Measurements from ENCODE around the gene KRTAP2-4.
"Not testable (repeated sequence)": the region's sequence is repeated elsewhere in the genome, so short reads cannot be mapped to it uniquely, and the experiment has no call there.

The KRTAP2-4 gene

DNA sequence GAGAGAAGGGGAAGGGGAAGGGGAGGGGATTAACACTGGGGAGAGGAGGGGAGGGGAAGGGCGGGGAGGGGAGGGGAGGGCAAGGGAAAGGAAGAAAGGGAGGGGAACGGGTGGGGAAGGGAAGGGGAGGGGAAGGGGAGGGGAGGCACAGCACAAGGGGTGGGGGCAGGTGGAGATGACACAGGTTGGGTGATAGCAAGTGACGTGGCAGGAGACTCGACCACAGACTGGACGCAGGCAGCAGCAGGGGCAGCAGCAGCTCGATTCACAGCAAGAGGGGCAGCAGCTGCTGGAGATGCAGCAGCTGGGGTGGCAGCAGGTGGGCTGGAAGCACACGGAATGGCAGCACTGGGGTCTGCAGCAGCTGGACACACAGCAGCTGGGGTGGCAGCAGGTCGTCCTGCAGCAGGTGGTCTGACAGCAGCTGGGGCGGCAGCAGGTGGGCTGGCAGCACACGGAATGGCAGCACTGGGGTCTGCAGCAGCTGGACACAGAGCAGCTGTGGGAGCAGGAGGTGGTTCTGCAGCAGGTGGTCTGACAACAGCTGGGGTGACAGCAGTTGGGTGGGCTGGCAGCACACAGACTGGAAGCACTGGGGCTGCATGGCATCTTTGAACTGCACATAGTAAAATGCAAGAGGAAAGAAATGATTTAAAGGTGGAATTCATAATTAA, 36.0 kb upstream of the KRTAP2-4 start, which contains the start of gene KRTAP4-16:
Gene KRTAP4-16 (minus strand): TSS at position 624 of the 674 bp plus-strand sequence. CDS start 0 bp downstream, at position 624.
- no peak for DNase-seq (ENCODE audit: low spot score)
- CTCF ChIA-PET, result no interaction called here
- no peak within 1 kb of the TSS for H3K27ac ChIP-seq
- POLR2A ChIA-PET (ENCODE audit: low non-redundant PET), result no interaction called here
- TF ChIP-seq, protein P1, sequence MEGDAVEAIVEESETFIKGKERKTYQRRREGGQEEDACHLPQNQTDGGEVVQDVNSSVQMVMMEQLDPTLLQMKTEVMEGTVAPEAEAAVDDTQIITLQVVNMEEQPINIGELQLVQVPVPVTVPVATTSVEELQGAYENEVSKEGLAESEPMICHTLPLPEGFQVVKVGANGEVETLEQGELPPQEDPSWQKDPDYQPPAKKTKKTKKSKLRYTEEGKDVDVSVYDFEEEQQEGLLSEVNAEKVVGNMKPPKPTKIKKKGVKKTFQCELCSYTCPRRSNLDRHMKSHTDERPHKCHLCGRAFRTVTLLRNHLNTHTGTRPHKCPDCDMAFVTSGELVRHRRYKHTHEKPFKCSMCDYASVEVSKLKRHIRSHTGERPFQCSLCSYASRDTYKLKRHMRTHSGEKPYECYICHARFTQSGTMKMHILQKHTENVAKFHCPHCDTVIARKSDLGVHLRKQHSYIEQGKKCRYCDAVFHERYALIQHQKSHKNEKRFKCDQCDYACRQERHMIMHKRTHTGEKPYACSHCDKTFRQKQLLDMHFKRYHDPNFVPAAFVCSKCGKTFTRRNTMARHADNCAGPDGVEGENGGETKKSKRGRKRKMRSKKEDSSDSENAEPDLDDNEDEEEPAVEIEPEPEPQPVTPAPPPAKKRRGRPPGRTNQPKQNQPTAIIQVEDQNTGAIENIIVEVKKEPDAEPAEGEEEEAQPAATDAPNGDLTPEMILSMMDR (conservative IDR thresholded peaks at IDR 0.05; ENCODE audit: low read depth), result no peak

DNA sequence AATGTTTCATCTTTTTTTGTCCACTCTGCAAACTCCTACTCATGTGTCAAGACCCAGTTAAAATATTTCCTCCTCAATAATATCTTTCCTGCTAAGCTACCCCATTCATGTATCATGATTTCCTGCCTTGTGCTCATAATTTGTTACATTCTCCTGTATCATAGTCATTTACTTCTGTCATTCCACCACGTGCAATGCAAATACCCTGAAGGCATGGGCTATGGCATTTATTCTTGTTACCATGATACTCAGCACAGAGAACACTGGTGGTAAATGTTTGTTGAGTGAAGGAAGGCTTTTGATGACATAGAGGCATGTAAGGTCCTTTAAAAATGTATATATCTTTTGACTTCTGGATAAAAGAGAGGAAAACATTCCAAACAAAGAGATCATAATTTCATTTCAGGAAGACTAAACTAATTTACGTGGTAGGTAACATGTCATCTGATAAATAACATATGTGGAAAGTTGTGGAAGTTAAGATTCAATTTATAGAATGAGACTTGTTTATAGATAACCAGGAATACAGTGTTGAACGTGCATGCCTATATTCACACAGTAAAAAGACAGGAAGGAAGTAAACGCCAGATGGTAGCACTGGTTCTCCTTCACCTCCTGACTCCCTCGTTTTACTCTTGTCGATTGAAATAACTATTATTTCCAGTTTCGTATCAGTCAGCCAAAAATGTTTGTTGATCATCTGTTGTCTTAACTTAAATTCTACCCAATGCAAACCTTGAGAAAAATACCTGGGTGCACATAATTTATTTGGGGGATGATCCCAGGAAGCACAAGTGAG, 34.2 kb upstream of the KRTAP2-4 start:
- CTCF ChIA-PET, H3K27ac ChIP-seq: not testable (repeated sequence)
- POLR2A ChIA-PET (ENCODE audit: low non-redundant PET), result interaction anchor here (0.6 kb wide), 1 partner anchor 157 kb away, joined by 3 read pairs; no protein-coding TSS in a partner anchor
- peak; percentile 46 for DNase-seq (ENCODE audit: low spot score)

DNA sequence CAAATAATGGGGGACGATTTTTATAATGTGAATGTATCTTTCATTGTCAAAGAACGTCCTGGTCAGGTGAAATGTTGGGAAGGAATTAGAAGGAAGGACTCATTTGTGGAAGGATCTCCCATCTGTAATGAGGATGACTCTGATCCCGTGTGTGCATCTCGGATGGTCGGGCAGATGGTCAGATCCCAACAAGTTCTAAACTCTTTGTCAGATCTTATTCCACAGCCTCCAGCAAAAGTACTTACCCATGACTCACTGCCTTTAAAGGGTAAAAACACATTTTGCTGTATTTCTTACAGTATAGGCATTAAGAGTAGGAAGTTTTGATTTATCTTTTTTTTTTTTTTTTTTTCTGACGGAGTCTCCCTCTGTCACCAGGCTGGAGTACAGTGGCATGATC, 32.8 kb upstream of the KRTAP2-4 start:
- peak overlapping the region; percentile 53; the same call in 1 of the 2 replicates for H3K27ac ChIP-seq
- TF ChIP-seq, protein P1 (conservative IDR thresholded peaks at IDR 0.05; ENCODE audit: low read depth), result no peak
- ChIA-PET POLR2A (ENCODE audit: low non-redundant PET) (no interaction called here), CTCF (no interaction called here)
- DNase-seq (ENCODE audit: low spot score), result peak; percentile 23

DNA sequence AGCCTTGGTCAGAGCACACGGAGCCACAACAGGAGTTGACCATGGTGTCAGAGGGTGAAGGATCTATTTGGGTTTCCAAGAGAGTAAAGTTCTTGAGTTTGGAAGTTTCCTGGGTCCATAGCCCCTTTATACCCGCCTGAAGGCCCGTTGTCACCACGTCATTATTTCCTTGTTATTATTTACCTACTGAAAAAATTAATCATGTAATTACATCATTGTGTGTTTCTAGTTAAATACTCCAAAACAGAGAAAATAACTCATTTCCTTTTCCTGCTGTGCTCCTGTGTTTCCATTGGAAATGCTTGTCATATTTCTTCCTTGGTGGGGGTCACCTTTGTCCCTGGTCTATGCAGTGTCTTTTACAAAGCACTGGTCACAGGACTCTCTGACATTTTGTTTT, 32.4 kb upstream of the KRTAP2-4 start, which contains the start of gene KRTAP4-8:
Gene KRTAP4-8 (minus strand): TSS at position 101 of the 400 bp plus-strand sequence. CDS start 58 bp downstream, at position 43.
- peak within 1 kb of the TSS; percentile 53; the same call in 1 of the 2 replicates for H3K27ac ChIP-seq

DNA sequence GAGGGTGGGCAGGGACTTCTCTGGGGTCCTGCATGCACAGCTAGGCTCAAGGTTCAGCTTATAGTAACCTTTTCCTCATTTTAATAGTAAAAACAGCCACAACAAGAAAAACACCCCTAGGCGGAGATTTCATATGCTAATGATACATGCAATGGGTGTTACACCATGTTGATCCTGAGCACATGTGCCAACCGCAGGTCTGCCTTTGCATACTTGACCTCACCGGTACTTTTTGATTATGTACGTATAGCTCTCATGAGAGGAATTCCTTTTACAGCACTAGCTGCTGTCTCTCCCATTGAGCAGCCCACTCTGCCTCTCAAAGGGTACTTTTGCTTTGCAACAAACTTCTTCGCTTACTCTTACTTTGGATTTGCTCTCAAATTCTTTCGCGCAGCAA, 30.4 kb upstream of the KRTAP2-4 start:
- DNase-seq (ENCODE audit: low spot score), result no peak
- ChIA-PET POLR2A (ENCODE audit: low non-redundant PET) (no interaction called here), CTCF (no interaction called here)
- TF ChIP-seq, protein P1 (conservative IDR thresholded peaks at IDR 0.05; ENCODE audit: low read depth), result no peak
- H3K27ac ChIP-seq, result no peak overlapping the region

More for the DNA sequence above, 32.4 kb upstream of the KRTAP2-4 start, which contains the start of gene KRTAP4-8:
- ChIA-PET CTCF (no interaction called here), POLR2A (ENCODE audit: low non-redundant PET) (no interaction called here)
- TF ChIP-seq, protein P1 (conservative IDR thresholded peaks at IDR 0.05; ENCODE audit: low read depth), result no peak
- DNase-seq (ENCODE audit: low spot score), result no peak

DNA sequence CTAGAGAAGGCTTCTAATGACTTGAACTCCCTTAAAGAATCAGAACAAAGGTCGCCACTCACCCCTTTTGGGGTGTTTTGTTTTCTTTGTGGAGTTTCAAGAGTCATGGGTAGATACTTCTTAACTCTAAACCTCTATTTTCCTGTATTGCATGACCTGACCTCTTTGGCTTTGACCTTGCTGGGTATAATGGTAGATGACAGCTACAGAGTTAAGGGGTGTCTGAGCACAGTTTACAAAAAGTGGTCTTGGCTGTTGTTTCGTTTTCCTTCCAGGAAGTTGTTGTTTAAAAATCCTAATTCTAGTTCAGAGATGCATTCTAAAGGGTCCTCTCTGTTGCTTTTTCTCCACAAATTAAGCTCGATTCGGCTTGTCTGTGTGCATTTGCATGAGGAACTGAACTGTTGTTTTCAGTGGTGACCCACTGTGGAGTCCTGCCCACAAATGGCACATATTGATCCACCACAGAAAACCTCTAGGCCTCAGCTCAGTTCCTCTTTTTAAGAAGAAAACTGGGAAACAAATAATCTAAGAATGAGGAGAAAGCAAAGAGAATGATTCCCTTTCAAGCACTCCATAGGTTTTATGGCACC, 23.2 kb upstream of the KRTAP2-4 start:
- H3K27ac ChIP-seq; POLR2A ChIA-PET (ENCODE audit: low non-redundant PET); CTCF ChIA-PET; DNase-seq (ENCODE audit: low spot score): not testable (repeated sequence)

DNA sequence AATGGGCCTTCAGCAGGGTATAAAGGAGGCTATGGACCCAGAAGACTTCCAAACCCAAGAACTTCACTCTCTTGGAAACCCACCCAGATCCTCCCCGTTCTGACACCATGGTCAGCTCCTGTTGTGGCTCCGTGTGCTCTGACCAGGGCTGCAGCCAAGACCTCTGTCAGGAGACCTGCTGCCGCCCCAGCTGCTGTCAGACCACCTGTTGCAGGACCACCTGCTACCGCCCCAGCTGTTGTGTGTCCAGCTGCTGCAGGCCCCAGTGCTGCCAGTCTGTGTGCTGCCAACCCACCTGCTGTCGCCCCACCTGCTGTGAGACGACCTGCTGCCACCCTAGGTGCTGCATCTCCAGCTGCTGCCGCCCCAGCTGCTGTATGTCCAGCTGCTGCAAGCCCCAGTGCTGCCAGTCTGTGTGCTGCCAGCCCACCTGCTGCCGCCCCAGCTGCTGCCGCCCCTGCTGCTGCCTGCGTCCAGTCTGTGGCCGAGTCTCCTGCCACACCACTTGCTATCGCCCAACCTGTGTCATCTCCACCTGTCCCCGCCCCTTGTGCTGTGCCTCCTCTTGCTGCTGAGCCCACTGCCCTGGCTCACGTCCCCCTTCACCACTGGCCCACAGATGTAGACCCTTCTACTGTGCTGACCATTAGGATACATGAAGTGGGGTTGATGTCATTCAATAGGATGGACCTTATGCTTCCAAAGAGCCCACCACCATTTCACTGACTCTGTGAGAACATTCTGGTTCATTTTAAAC, 18.6 kb upstream of the KRTAP2-4 start, which contains the start of gene KRTAP4-7:
Gene KRTAP4-7 (plus strand): TSS at position 51 of the 757 bp plus-strand sequence. CDS start 57 bp downstream, at position 108.
- DNase-seq (ENCODE audit: low spot score); H3K27ac ChIP-seq; CTCF ChIA-PET; POLR2A ChIA-PET (ENCODE audit: low non-redundant PET): not testable (repeated sequence)

DNA sequence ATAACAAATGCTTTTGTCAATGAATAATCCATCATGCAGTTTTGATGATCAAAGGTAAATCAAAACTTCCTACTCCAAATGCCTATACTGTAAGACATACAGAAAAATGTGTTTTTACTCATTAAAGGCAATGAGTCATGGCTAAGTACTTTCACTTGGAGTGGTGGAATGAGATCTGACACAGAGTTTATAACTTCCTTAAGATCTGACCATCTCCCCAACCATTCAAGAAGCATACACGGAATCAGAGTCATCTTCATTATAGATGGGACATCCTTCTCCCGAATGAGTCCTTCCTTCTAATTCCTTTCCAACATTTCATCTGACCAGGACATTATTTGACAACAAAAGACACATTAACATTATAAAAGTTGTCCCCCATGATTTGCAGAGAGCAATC, 17.7 kb upstream of the KRTAP2-4 start:
- H3K27ac ChIP-seq; CTCF ChIA-PET; DNase-seq (ENCODE audit: low spot score); POLR2A ChIA-PET (ENCODE audit: low non-redundant PET): not testable (repeated sequence)

Data from RWPE1 (cell line).